Stimulated activated CD4-positive, alpha-beta T cell treated with anti-CD3 and anti-CD28 coated beads, Interleukin-12 subunit alpha, Interleukin-12 subunit beta, amount 100 ng/mL, for 24 hours (primary cell): ENCODE results near the gene KIF7.

ENCODE experiments used
- DNase-seq, 2 experiments: peaks; one replicate each; pipeline ENCODE4 v3.0.0-alpha.2; 2020; ENCODE audit warnings: low read depth in 2 of 2

The KIF7 gene

GRCh38 chr15:89670971-89671560, 15.8 kb upstream of the KIF7 start:
- DNase-seq, result no peak

- DNase-seq, result no peak
Observed at GRCh38 chr15:89669941-89670340, 14.7 kb upstream of the KIF7 start.

- DNase-seq, result no peak
Observed at GRCh38 chr15:89669309-89669865, 14.1 kb upstream of the KIF7 start.

- DNase-seq, result no peak
Observed at GRCh38 chr15:89668171-89668570, 12.9 kb upstream of the KIF7 start.

- DNase-seq, result no peak
Observed at GRCh38 chr15:89667706-89667960, 12.4 kb upstream of the KIF7 start.

- no peak for DNase-seq
Observed at GRCh38 chr15:89666858-89667705, 11.8 kb upstream of the KIF7 start.

GRCh38 chr15:89666184-89666857, 11.1 kb upstream of the KIF7 start:
- no peak for DNase-seq

- DNase-seq, result no peak
Observed at GRCh38 chr15:89665449-89666181, 10.3 kb upstream of the KIF7 start.

GRCh38 chr15:89664441-89665350, 9.4 kb upstream of the KIF7 start:
- no peak for DNase-seq

- no peak for DNase-seq
Observed at GRCh38 chr15:89662893-89663626, 7.8 kb upstream of the KIF7 start.

GRCh38 chr15:89660556-89660955, 5.3 kb upstream of the KIF7 start:
- no peak for DNase-seq

GRCh38 chr15:89659295-89659694, 4.0 kb upstream of the KIF7 start:
- DNase-seq, result no peak

- DNase-seq, result no peak
Observed at GRCh38 chr15:89657686-89658200, 2.5 kb upstream of the KIF7 start.

- DNase-seq, result no peak
Observed at GRCh38 chr15:89656116-89656815, 999 bp upstream of the KIF7 start.

GRCh38 chr15:89654301-89654761, 936 bp downstream of the KIF7 start:
- no peak for DNase-seq

- DNase-seq, result no peak
Observed at GRCh38 chr15:89653578-89653977, 1.7 kb downstream of the KIF7 start.

- no peak for DNase-seq
Observed at GRCh38 chr15:89652666-89653065, 2.6 kb downstream of the KIF7 start.

- DNase-seq, result no peak
Observed at GRCh38 chr15:89652131-89652530, 3.1 kb downstream of the KIF7 start.

GRCh38 chr15:89649716-89650115, 5.6 kb downstream of the KIF7 start:
- no peak for DNase-seq
